HG02884 (cell line): ENCODE results near the gene BTBD2.

Experiments
- ATAC-seq: cut with Tn5 transposase; IDR thresholded peaks from one replicate; pipeline ENCODE4 v1.9.1; 2021; ENCODE audit warnings: mild to moderate bottlenecking, moderate library complexity; ENCODE audit not compliant: unreplicated experiment

BTBD2 gene

GRCh38 chr19:1968279-1969175 is 47.0 kb downstream of the BTBD2 start:
- no peak for ATAC-seq

GRCh38 chr19:1967087-1967608 is 48.4 kb downstream of the BTBD2 start:
- ATAC-seq = no peak

- ATAC-seq = no peak
These were observed 52.8 kb downstream of the BTBD2 start for GRCh38 chr19:1962674-1963073.

- no peak for ATAC-seq
These were observed 54.3 kb downstream of the BTBD2 start for GRCh38 chr19:1961000-1961883.

- ATAC-seq = no peak
These were observed 55.5 kb downstream of the BTBD2 start for GRCh38 chr19:1959928-1960589.

DNA sequence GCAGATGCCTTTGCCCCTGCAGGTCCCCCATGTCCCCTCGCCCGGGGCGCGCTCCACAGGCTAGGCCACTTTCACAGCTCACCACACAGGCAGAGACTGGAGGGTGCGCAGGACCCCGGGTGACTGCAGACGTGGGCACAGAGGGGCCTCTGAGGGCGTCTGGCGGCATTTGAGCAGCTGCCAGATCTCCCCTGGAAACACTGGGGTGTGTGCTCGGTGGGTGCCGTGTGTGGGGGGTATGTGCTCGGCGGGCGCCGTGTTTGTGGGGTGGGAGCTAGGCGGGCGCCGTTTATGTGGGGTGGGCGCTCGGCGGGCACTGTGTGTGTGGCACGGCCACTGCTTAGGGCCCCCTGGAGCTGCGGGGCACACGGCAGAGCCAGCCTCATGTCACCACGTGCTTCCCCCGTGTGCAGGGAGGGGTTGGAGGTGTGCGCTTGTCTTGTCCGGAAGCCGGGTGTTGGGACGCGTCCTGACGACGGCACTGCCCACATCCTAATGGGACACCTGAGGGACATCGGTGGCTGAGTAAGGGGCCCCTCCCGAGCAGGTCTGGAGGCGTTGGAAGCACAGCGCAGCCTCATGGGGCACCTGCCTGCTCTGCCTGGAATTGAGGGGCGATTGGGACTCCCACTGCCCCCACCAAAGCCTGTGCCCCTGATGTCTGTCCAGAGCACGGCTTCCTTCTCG is 57.8 kb downstream of the BTBD2 start:
- no peak for ATAC-seq

DNA sequence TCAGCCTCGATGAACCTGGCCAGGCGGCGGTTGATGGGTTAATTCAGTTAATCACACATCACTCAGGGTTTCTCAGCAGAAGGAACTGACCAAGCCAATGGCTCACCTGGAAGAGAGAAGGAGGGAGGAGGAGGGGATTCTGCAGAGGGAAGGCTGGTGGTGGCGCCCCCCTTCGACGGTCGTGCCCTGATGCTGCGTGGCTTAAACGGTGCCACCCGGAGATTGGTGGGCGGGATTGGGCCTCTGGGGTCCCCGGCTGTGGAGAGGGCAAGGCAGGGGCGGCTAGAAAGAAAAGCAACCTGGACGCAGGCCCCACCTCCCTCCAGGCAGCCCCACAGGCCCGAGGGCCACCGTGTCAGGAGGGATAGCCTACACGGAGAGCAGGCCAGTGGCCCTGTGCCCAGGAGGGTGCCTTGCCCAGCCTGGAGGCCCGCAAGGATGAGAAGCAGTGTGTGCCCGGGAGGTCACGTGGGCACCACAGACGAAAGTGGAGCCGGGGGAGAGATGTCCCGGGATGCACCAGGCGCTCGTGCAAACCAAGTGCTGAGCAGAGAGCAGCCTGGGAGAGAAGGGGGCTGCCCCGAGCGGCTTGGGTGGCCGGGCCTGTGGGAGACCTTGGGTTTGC is 58.5 kb downstream of the BTBD2 start:
- no peak for ATAC-seq

GRCh38 chr19:1956122-1956494 is 59.4 kb downstream of the BTBD2 start:
- no peak for ATAC-seq

DNA sequence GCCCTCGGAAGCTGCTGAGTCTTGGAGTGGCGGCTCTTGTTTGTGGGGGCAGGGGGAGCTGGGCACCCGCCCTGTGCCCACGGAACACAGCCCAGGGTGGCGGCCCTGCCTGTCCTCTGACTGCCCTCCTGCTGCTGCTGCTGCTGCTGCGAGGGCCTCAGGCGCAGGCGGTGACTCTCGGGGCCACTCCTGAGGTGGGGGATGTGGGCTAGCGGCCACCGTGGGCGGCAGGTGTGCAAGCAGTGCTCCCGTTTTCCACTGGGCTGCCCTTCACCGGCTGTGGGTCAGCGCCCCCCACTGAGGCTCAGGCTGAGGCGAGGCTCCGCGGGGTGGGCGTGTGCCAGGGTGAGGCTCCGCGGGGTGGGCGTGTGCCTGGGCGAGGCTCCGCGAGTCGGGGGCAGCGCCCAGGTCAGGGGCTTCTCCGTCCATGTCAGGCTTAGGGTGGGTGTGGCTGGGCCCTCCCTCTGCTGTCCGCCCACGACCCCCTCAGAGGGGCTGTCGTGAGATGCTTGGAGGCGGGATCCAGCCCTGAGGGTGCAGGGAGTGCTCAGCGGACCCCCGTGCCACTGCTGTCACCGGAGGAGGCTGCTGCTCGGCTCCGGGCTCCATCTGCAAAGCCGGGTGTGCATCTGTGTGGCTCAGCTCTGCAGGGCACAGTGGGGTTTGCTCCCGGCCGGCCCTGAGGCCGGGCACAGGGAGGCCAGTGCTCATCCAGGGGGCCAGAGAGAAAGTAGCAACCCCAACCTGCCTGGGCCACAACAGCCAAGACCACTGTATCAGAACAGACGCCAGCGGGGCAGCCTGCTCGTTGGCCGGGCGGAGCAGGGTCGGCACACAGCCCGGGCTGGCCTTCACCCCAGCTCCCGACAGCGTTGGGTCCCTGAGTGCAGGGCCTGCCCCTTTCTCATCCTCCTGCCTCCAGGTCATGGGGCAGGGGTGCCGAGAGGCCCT is 60.1 kb downstream of the BTBD2 start:
- no peak for ATAC-seq

DNA sequence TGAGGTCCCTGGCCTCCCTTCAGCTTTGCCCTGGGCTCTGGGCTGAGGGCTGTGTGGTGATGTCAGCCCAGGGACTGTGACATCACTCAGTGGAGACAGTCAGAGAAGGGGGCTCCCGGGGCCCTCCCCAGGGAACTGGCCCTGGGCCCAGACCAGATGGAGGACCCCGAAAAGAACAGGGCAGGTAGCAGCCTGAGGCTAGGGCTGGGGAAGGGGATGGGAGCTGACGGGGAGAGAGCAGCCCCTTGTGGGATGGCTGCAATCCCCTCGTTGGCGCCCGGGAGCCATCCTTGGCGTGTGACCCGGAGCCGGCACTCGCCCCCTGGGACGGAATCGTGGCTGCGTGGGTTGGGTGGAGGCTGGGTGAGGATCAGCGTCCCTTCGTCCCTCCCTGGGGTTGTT is 61.0 kb downstream of the BTBD2 start:
- ATAC-seq = no peak

- no peak for ATAC-seq
These were observed 61.9 kb downstream of the BTBD2 start for GRCh38 chr19:1953441-1954094.

DNA sequence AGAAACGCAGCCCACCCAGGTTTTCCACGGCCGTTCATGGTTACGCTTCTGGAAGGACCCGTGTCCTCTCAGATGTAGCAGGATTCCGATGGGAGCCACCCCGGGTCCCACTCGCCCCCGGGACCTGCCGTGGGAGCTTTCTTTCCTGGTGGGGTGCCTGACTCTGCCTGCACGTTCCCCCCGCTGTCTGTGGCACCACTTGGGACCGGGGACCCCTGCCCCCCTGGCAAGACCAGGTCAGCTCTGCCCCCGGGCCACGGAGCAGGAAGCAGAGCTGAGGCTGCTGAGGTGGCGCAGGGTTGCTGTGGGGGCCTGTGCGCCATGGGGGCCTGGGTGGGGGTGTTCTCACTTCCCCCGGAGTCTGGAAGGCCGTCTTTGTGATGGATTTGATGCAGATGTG is 62.5 kb downstream of the BTBD2 start:
- no peak for ATAC-seq

GRCh38 chr19:1952635-1953034 is 62.9 kb downstream of the BTBD2 start:
- no peak for ATAC-seq

GRCh38 chr19:1950640-1951039 is 64.9 kb downstream of the BTBD2 start:
- no peak for ATAC-seq

GRCh38 chr19:1949304-1950101 is 66.0 kb downstream of the BTBD2 start:
- no peak for ATAC-seq

- no peak for ATAC-seq
These were observed 67.8 kb downstream of the BTBD2 start for GRCh38 chr19:1947651-1948209.

- no peak for ATAC-seq
These were observed 69.6 kb downstream of the BTBD2 start for GRCh38 chr19:1945899-1946298.
